ENCODE measurements around the gene GTF3C2. TPM values are rescaled to one million over a fixed set of nuclear protein-coding genes. Genes with fewer than 3 reads are reported as not detected.

The GTF3C2 gene
- total and polyA plus RNA-seq, 2 of the 13 experiments (the other 11 are each of a cell fraction or from before 2014, with no cell fraction given), result 77.5 to 130 TPM

GRCh38 chr2:27378809-27379290 is 22.3 kb upstream of the GTF3C2 start (continued):
- no peak for TF ChIP-seq MTERF4 (CRISPR knock-in tag; IDR thresholded peaks at IDR 0.05)
- 0 out of 2 replicates have a peak, but pooled peaks have one; percentile 48 for TF ChIP-seq ZNF564 (CRISPR knock-in tag; IDR thresholded peaks at IDR 0.05)
- TF ChIP-seq ZNF598 (CRISPR knock-in tag; IDR thresholded peaks at IDR 0.05; ENCODE audit: borderline replicate concordance), result no peak
- TF ChIP-seq ZNF713 (CRISPR knock-in tag; IDR thresholded peaks at IDR 0.05), result no peak
- TF ChIP-seq RBFOX2 (IDR thresholded peaks at IDR 0.05; ENCODE audit: low read depth, low read length), result peak; percentile 34
- TF ChIP-seq IRF2 (CRISPR knock-in tag; IDR thresholded peaks at IDR 0.05), result no peak
- TF ChIP-seq, protein P1, sequence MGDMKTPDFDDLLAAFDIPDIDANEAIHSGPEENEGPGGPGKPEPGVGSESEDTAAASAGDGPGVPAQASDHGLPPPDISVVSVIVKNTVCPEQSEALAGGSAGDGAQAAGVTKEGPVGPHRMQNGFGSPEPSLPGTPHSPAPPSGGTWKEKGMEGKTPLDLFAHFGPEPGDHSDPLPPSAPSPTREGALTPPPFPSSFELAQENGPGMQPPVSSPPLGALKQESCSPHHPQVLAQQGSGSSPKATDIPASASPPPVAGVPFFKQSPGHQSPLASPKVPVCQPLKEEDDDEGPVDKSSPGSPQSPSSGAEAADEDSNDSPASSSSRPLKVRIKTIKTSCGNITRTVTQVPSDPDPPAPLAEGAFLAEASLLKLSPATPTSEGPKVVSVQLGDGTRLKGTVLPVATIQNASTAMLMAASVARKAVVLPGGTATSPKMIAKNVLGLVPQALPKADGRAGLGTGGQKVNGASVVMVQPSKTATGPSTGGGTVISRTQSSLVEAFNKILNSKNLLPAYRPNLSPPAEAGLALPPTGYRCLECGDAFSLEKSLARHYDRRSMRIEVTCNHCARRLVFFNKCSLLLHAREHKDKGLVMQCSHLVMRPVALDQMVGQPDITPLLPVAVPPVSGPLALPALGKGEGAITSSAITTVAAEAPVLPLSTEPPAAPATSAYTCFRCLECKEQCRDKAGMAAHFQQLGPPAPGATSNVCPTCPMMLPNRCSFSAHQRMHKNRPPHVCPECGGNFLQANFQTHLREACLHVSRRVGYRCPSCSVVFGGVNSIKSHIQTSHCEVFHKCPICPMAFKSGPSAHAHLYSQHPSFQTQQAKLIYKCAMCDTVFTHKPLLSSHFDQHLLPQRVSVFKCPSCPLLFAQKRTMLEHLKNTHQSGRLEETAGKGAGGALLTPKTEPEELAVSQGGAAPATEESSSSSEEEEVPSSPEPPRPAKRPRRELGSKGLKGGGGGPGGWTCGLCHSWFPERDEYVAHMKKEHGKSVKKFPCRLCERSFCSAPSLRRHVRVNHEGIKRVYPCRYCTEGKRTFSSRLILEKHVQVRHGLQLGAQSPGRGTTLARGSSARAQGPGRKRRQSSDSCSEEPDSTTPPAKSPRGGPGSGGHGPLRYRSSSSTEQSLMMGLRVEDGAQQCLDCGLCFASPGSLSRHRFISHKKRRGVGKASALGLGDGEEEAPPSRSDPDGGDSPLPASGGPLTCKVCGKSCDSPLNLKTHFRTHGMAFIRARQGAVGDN (CRISPR knock-in tag; IDR thresholded peaks at IDR 0.05), result 0 out of 2 replicates have a peak, but pooled peaks have one; percentile 4
- TF ChIP-seq ZMYM4 (CRISPR knock-in tag; IDR thresholded peaks at IDR 0.05), result no peak
- no peak for TF ChIP-seq PAWR (CRISPR knock-in tag; IDR thresholded peaks at IDR 0.05; ENCODE audit: borderline replicate concordance)
- TF ChIP-seq U2AF1 (optimal IDR thresholded peaks at IDR 0.05; ENCODE audit: low read depth, low read length), result no peak
- no peak for TF ChIP-seq TAF1 (CRISPR knock-in tag; IDR thresholded peaks at IDR 0.05)
- peak; percentile 48 for TF ChIP-seq REL (CRISPR knock-in tag; conservative IDR thresholded peaks at IDR 0.05)
- TF ChIP-seq CREB1 (IDR thresholded peaks at IDR 0.05), result no peak
- TF ChIP-seq CREB1 (CRISPR knock-in tag; IDR thresholded peaks at IDR 0.05), result no peak
- TF ChIP-seq ZNF367 (CRISPR knock-in tag; IDR thresholded peaks at IDR 0.05; ENCODE audit: borderline replicate concordance), result no peak
- TF ChIP-seq ZBTB2 (CRISPR knock-in tag; IDR thresholded peaks at IDR 0.05; ENCODE audit: low read depth), result no peak
- no peak for TF ChIP-seq YEATS2 (CRISPR knock-in tag; IDR thresholded peaks at IDR 0.05; ENCODE audit: borderline replicate concordance)
- no peak for TF ChIP-seq SIN3A (IDR thresholded peaks at IDR 0.05; ENCODE audit: borderline replicate concordance, low read depth, low read length)
- no peak for TF ChIP-seq MED13 (CRISPR knock-in tag; IDR thresholded peaks at IDR 0.05)
- TF ChIP-seq, protein P2, sequence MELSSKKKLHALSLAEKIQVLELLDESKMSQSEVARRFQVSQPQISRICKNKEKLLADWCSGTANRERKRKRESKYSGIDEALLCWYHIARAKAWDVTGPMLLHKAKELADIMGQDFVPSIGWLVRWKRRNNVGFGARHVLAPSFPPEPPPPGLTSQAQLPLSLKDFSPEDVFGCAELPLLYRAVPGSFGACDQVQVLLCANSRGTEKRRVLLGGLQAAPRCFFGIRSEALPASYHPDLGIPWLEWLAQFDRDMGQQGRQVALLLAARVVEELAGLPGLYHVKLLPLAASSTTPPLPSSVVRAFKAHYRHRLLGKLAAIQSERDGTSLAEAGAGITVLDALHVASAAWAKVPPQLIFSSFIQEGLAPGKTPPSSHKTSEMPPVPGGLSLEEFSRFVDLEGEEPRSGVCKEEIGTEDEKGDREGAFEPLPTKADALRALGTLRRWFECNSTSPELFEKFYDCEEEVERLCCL (CRISPR knock-in tag; IDR thresholded peaks at IDR 0.05; ENCODE audit: borderline replicate concordance), result no peak
- TF ChIP-seq ZNF737 (CRISPR knock-in tag; IDR thresholded peaks at IDR 0.05; ENCODE audit: borderline replicate concordance), result no peak
